Lower leg skin (tissue), 3 donors: ENCODE measurements around the gene CDC20B.

Experiments used
- CTCF ChIP-seq, 3 donors: fragments of 450-650 bp; IDR thresholded peaks; one replicate each; pipeline ENCODE4 v1.5.1; 2016; ENCODE audit warnings: antibody characterized with exemption in 3 of 3, mild to moderate bottlenecking in 3 of 3, moderate library complexity in 2 of 3
- POLR2A ChIP-seq, 2 donors: fragments of 450-650 bp; IDR thresholded peaks; one replicate each; pipeline ENCODE4 v1.6.1; 2016 to 2017; ENCODE audit warnings: antibody characterized with exemption in 2 of 2, mild to moderate bottlenecking in 1 of 2, moderate library complexity in 1 of 2

GRCh38 chr5:55187370-55187769, 14.4 kb upstream of the CDC20B start:
- TF ChIP-seq CTCF (IDR thresholded peaks at IDR 0.05) (no peak), POLR2A (IDR thresholded peaks at IDR 0.05) (no peak)
